ENCODE measurements around the gene MXD4.
A peak's percentile ranks its signal among the peaks of the same experiment; 100 is the strongest.

The MXD4 gene

GRCh38 chr4:2262145-2262943 lies 435 bp upstream of the MXD4 start:
- DNase-seq (ENCODE audit: low spot score), result peak; percentile 99

- DNase-seq (ENCODE audit: low spot score), result peak; percentile 68
Observed at GRCh38 chr4:2261110-2261852, 628 bp downstream of the MXD4 start.

- no peak for DNase-seq (ENCODE audit: low spot score)
Observed at GRCh38 chr4:2260344-2261109, 1.4 kb downstream of the MXD4 start.

- peak; percentile 60 for DNase-seq (ENCODE audit: low spot score)
Observed at GRCh38 chr4:2259541-2260343, 2.2 kb downstream of the MXD4 start.

DNA sequence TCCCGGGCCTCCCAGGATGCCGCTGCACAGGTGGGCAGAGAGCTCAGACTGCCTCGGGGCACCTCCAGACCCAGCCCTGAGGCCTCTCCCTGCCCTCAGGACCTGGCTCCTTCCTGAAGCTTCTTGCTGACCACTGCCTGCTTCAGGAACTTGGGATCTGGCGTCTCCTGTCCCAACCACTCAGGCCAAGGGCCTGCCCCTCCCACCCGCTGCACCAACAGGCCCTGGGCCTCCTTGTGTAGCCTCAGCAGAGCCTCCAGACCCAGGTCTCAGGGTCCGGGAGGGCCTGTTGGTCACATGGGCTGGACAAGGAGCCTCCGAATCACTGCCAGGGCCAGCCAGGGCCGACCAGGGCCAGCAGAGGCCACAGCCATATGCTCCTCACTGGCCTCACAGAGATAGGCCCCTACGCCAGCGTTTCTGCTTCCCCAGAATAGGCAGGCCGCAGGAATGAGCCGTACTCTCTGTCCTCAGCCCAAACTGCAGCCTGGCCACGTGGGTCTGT lies 2.8 kb downstream of the MXD4 start:
- DNase-seq (ENCODE audit: low spot score), result peak; percentile 42

GRCh38 chr4:2258091-2259035 lies 3.5 kb downstream of the MXD4 start:
- DNase-seq (ENCODE audit: low spot score), result peak; percentile 56

DNA sequence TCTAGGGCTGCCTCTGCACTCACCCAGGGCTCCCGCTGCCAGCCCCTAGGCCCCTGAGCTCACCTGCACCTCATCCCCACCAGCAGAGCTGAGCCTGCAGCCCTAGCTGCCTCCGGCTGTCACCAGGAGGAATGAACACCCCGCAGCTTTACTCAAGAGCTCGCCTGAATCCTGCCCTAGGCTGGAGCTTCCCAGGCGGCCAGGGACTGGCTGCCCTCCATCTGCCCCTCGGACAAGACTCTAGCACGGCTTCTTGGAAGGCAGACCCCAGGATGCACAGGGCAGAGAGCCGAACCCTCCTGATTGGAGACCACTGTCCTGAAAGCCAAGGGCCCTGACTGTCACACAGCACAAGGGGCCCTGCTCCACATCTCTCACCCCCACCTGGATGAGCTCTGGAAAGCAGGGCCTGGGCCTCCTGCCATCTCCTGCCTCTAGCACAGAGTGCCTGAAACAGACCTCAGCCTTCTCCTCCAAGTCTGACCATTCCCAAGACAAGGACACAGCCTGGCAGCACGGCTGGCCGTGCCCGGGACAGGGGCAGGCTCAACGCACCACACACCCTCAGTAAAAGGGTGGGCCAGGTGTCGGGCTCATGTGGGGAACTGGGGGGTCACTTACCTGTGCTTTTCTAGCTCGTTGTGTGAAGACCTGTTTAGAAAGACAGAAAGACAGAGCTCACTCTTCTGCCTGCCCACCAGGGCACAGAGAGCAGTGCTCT lies 4.4 kb downstream of the MXD4 start:
- DNase-seq (ENCODE audit: low spot score), result peak; percentile 54

DNA sequence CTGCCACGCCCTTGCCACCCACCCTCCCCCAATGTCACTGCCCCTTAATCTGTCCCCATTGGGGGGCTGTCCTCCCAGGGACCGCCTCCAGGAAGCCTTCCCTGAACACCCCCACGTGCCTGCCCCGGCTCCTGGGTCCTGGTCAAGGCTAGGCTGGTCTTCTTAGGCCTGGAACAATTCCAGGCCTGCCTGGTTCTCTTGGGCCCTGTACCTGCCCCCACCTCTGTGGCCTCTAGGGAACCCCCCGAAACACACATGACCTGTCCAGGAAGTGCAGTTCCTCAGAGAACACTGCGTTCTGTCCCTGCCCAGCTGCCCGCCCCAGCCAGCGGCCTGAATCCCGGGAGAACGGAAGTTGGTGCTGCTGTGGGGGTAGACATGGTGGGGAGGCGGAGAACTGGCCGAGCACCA lies 5.1 kb downstream of the MXD4 start:
- peak; percentile 60 for DNase-seq (ENCODE audit: low spot score)

- no peak for DNase-seq (ENCODE audit: low spot score)
Observed at GRCh38 chr4:2256156-2256731, 5.7 kb downstream of the MXD4 start.

- DNase-seq (ENCODE audit: low spot score), result peak; percentile 72
Observed at GRCh38 chr4:2255501-2256155, 6.3 kb downstream of the MXD4 start.

- peak; percentile 51 for DNase-seq (ENCODE audit: low spot score)
Observed at GRCh38 chr4:2254665-2255500, 7.0 kb downstream of the MXD4 start.

DNA sequence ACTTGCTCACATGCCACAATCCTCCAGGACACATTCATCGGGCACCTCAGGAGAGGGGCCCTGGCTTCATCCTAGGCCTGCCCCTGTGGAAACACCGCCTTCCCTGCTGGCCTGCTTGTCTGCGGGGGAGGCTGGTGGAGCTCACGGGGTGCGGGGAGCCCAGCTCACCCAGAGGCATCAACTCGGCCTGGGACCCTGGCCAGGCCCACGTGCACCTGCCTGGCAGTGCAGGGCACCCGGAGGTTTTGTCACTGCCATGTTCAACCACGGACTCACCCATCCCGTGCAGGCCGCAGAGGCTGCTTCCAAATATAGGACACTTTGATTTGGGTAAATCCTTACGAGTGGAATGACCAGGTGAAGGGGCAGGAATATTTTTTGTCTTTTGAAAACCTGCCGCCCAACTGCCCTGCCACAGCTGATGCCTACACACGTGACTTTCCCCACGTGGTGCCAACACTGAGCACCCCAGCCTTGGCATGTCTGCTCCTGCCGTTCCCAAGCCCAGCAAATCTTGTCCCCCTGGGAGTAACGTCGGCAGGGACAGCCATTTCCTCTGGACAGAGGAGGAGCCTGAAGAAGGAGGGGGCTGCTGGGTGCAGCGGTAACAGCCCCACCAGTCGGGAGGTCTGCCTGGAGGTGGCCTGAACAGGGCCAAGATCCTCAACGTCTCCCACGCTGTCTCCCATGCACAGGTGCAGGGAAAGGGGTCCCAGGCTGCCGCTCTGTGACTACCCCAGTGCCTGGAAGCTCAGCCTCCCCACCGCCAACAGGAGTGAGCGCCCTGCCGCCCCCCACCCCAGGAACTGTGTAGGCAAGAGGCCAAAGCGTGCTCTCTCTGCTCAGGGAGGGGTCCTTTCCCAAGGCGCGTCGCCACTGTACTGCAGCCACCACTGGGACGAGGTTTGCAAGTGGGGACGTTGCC lies 8.5 kb downstream of the MXD4 start:
- peak; percentile 60 for DNase-seq (ENCODE audit: low spot score)

GRCh38 chr4:2252530-2253091 lies 9.3 kb downstream of the MXD4 start:
- DNase-seq (ENCODE audit: low spot score), result peak; percentile 61

DNA sequence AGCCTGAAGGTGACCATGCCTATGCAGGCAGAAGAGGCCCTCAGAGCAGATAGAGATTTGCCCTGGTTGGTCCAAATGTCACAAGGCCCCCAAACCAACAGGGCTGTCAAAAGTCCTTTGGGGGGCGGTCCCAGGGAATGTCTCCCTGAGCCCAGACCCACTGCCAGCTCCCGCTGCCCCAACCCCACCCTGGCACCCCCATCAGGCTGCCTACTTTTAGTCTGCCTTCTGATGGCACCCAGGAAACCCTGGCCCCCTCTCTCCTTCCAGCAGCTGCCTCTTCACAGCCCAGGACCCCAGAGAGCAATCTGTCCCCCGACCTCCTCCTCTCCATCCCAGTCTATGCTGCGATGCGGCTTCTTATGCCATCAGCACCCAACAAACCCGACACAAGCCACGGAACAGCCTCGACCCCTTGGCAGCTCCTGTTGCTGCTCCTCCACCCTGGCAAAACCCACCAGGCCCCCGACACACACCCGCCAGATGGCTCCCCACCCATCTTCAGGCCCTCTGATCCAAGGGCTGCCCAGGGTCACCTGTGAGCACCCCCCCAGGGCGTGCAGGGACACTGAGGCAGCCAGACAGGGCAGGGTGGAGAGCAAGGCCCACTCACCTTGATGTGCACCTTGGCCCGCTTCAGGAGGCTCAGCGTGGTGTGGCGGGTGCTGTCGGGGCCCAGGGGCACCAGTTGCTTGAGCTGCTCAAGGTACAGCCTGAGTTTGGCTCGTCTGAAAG lies 9.9 kb downstream of the MXD4 start:
- DNase-seq (ENCODE audit: low spot score), result peak; percentile 61

- DNase-seq (ENCODE audit: low spot score), result peak; percentile 33
Observed at GRCh38 chr4:2251073-2251794, 10.7 kb downstream of the MXD4 start.

Measured in left forelimb (tissue), 1 donor.